ENCODE data around the gene NEK7. TPM values are rescaled to one million over a fixed set of nuclear protein-coding genes. Genes with fewer than 3 reads are reported as not detected.

NEK7 gene
- total RNA-seq, 4 donors from 2014 or later, result 95.7 to 145 (median 132) TPM

DNA sequence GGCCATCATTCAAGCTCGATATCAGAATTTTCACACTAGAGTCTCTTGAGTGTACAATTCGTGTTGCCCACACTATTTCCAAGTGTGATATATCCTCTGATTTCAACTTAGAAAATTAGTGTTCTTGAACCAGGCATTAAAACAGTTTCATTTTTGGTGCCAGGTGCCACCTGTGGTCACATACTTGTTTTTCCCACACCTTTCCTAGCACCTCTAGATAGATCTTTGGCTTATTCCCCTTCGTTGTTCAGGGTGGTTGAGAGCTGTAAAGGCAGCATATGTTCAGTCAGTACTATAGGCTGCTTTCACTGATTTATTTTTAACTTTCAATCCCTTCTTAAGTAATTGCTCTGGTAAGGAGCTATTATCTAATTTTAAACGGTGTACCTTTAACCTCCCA lies 131.1 kb downstream of the NEK7 start:
- Histone ChIP-seq H3K9me3 (no peaks in the 10 kb centered on the region), H3K4me1 (no peaks in the 10 kb centered on the region), H3K27ac (no peak overlapping the region), H3K4me3 (no peak overlapping the region), H3K27me3 (no peaks in the 10 kb centered on the region), H3K36me3 (no peaks in the 10 kb centered on the region)
- TF ChIP-seq POLR2A (IDR thresholded peaks at IDR 0.05), result no peak
- TF ChIP-seq, protein P1, sequence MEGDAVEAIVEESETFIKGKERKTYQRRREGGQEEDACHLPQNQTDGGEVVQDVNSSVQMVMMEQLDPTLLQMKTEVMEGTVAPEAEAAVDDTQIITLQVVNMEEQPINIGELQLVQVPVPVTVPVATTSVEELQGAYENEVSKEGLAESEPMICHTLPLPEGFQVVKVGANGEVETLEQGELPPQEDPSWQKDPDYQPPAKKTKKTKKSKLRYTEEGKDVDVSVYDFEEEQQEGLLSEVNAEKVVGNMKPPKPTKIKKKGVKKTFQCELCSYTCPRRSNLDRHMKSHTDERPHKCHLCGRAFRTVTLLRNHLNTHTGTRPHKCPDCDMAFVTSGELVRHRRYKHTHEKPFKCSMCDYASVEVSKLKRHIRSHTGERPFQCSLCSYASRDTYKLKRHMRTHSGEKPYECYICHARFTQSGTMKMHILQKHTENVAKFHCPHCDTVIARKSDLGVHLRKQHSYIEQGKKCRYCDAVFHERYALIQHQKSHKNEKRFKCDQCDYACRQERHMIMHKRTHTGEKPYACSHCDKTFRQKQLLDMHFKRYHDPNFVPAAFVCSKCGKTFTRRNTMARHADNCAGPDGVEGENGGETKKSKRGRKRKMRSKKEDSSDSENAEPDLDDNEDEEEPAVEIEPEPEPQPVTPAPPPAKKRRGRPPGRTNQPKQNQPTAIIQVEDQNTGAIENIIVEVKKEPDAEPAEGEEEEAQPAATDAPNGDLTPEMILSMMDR (IDR thresholded peaks at IDR 0.05), result no peak
- intact Hi-C loops (cut with DNase I; ENCODE audit: low total_unique reads), result no loop called here
- no peak for DNase-seq

DNA sequence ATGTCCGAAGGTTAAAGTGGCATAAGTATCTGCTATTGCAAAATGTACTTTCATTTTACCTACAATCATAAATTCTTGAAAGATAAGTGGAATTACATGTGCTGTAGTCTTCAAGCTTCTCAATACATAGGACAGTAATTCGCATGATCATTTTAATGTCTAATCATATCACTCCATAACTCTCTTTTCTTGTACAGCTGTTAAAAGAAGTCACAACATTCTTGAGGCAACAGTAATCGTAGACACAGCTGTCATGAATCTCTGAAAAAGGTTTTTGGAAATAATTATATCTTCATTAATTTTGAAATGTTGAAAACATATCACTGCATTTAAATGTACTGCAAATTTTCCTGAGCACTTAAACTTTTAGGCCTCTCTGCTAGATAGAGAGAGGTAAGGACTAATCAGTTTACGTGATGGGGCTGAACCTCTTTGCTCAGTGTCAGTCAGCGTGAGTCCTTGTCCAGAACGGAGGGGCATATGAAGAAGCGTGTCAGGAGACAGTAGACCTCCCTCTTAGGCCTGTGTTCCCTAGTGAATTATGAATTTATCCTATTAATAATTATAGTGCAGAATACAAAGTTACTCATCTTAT lies 133.4 kb downstream of the NEK7 start:
- no peak overlapping the region for H3K27ac ChIP-seq
- H3K4me3 ChIP-seq, result no peak overlapping the region
- H3K4me1 ChIP-seq, result no peaks in the 10 kb centered on the region
- TF ChIP-seq POLR2A (IDR thresholded peaks at IDR 0.05), result no peak
- TF ChIP-seq, protein P1 (IDR thresholded peaks at IDR 0.05), result no peak
- no peaks in the 10 kb centered on the region for H3K9me3 ChIP-seq
- H3K36me3 ChIP-seq, result no peaks in the 10 kb centered on the region
- intact Hi-C loops (cut with DNase I; ENCODE audit: low total_unique reads), result no loop called here
- no peaks in the 10 kb centered on the region for H3K27me3 ChIP-seq
- DNase-seq, result no peak

DNA sequence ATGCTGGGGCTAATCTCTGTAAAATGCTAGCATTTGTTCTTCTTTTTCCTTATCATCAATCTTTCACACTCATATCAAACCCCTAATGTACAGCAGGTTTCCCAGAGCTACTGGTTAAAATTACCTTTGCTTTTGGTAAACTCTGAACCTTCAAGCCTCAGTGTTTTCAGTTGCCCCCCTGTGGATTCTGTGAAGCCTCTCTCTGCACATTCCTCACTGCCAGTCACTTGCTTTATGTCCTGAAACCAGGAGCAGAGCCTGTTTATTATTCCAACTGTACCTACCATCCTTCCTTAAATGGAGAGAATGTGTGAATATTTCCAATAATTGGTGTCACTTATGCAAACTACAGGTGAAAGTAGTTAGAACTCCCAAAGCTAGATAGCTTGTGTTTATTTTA lies 134.2 kb downstream of the NEK7 start:
- Histone ChIP-seq H3K4me1 (no peaks in the 10 kb centered on the region), H3K27me3 (no peaks in the 10 kb centered on the region), H3K4me3 (no peak overlapping the region), H3K9me3 (no peaks in the 10 kb centered on the region), H3K27ac (no peak overlapping the region), H3K36me3 (no peaks in the 10 kb centered on the region)
- TF ChIP-seq, protein P1 (IDR thresholded peaks at IDR 0.05), result no peak
- no peak for DNase-seq
- intact Hi-C loops (cut with DNase I; ENCODE audit: low total_unique reads), result no loop called here

DNA sequence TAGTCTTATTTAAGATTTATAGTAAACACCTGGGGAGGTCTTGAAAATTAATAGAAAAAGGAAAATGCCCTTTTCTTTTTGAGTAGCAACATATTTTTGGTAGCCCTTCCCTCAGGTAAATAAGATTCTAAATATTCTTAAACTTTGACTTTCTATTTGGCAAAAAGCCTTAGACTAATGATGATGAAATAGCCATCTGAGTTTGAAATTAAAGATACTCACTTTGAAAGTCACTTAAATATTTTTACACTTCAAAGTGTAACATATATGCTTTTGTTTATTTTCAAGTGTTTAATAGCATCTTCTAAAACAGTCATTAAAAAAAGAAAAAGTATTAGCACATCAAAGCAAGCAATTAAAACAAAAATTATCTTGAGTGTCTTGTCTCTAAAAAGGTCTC lies 135.1 kb downstream of the NEK7 start:
- Histone ChIP-seq H3K9me3 (no peaks in the 10 kb centered on the region), H3K4me1 (no peaks in the 10 kb centered on the region), H3K27me3 (no peaks in the 10 kb centered on the region), H3K4me3 (no peak overlapping the region), H3K36me3 (no peaks in the 10 kb centered on the region), H3K27ac (no peak overlapping the region)
- TF ChIP-seq POLR2A (IDR thresholded peaks at IDR 0.05), result no peak
- TF ChIP-seq, protein P1 (IDR thresholded peaks at IDR 0.05), result no peak
- intact Hi-C loops (cut with DNase I; ENCODE audit: low total_unique reads), result no loop called here
- DNase-seq, result no peak

DNA sequence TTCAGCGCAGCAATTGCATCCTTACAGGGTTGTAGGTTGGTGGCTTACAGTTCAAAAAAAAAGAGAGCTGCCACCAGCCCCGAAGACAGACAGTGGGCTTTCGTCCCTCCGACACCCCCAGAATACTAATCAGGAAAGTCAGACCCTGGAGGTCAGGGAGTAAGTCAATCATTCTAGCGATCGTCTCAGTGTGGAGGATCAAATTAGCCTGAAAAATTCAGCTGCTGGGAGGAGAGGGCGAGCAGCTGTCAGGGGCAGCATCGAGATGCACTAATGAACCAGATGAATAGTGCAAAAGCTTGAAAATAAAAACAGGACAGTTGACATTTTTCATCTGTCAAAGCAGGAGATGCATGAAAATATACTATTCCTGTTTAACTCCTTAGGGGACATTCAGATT lies 138.4 kb downstream of the NEK7 start:
- no peaks in the 10 kb centered on the region for H3K27me3 ChIP-seq
- H3K4me1 ChIP-seq, result no peaks in the 10 kb centered on the region
- H3K9me3 ChIP-seq, result no peaks in the 10 kb centered on the region
- H3K36me3 ChIP-seq, result no peaks in the 10 kb centered on the region
- intact Hi-C loops (cut with DNase I; ENCODE audit: low total_unique reads), result no loop called here
- no peak for DNase-seq
- TF ChIP-seq POLR2A (IDR thresholded peaks at IDR 0.05), result no peak
- TF ChIP-seq, protein P1 (IDR thresholded peaks at IDR 0.05), result no peak
- H3K4me3 ChIP-seq, result no peak overlapping the region
- H3K27ac ChIP-seq, result no peak overlapping the region

Measured in uterus (tissue), 4 donors.